Bronchial epithelial cell (primary cell): ENCODE results near the gene RPS15. TPM values are rescaled to one million over a fixed set of nuclear protein-coding genes. Genes with fewer than 3 reads are reported as not detected.

Experiments
- DNase-seq: peaks from one replicate; pipeline ENCODE4 v3.0.0-alpha.2; 2010; ENCODE audit warnings: low read depth
- FAIRE-seq: peaks from 2 replicates; lab custom pipeline; 2011; peaks lifted over from hg19 to GRCh38; lab: Jason Lieb, UNC
- H3K27me3 ChIP-seq: 2 replicates; pipeline ENCODE4 v1.5.1; 2011; ENCODE audit warnings: low read length; ENCODE audit not compliant: control insufficient read depth, insufficient read depth
- H3K36me3 ChIP-seq: 2 replicates; pipeline ENCODE4 v1.5.1; 2011; ENCODE audit warnings: low read length; ENCODE audit not compliant: control insufficient read depth, insufficient read depth
- H3K4me3 ChIP-seq: 2 replicates; pipeline ENCODE4 v1.5.1; 2011; ENCODE audit warnings: mild to moderate bottlenecking, low read depth, low read length, control low read depth
- total RNA-seq: library from RNA; depleted of rRNA; stranded (reverse); fragments of >200 nt; gene quantifications from 2 replicates; pipeline ENCODE4 v1.2.1, GENCODE V29; 2014
- TF ChIP-seq, protein P1 (sequence below): IDR thresholded peaks from 2 replicates; pipeline ENCODE4 v1.5.1; 2011; ENCODE audit warnings: mild to moderate bottlenecking, moderate library complexity, low read length, control low read depth, inconsistent platforms; ENCODE audit not compliant: insufficient read depth, severe bottlenecking

RPS15 gene
- total RNA-seq, 1 donor from 2014 or later = 966 TPM

- DNase-seq (no peak), FAIRE-seq (no peak)
- peaks cover 7% of the 10 kb centered on the region for H3K36me3 ChIP-seq
- no peak overlapping the region for H3K4me3 ChIP-seq
- TF ChIP-seq, protein P1, sequence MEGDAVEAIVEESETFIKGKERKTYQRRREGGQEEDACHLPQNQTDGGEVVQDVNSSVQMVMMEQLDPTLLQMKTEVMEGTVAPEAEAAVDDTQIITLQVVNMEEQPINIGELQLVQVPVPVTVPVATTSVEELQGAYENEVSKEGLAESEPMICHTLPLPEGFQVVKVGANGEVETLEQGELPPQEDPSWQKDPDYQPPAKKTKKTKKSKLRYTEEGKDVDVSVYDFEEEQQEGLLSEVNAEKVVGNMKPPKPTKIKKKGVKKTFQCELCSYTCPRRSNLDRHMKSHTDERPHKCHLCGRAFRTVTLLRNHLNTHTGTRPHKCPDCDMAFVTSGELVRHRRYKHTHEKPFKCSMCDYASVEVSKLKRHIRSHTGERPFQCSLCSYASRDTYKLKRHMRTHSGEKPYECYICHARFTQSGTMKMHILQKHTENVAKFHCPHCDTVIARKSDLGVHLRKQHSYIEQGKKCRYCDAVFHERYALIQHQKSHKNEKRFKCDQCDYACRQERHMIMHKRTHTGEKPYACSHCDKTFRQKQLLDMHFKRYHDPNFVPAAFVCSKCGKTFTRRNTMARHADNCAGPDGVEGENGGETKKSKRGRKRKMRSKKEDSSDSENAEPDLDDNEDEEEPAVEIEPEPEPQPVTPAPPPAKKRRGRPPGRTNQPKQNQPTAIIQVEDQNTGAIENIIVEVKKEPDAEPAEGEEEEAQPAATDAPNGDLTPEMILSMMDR = no peak
- H3K27me3 ChIP-seq = no peaks in the 10 kb centered on the region
Observed at GRCh38 chr19:1396768-1397679, 41.2 kb upstream of the RPS15 start.

DNA sequence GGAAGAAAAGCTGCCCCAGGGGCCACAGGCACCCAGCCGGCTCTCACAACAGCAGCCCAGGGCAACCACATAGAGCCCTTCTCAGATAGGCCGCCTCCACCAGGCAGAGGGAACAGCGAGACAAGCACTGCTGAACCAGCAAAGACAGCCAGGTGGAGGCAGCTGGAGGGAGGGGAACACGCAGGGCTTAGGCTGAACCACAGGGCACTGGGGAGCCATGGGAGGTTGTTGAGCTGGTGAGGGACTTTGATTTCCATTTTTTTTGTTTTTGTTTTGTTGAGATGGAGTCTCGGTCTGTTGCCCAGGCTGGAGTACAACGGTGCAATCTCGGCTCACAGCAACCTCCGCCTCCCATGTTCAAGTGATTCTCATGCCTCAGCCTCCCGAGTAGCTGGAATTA is 40.4 kb upstream of the RPS15 start:
- no peak for DNase-seq
- Histone ChIP-seq H3K36me3 (peaks cover 7% of the 10 kb centered on the region), H3K4me3 (no peak overlapping the region), H3K27me3 (no peaks in the 10 kb centered on the region)
- TF ChIP-seq, protein P1 = no peak
- FAIRE-seq = no peak

DNA sequence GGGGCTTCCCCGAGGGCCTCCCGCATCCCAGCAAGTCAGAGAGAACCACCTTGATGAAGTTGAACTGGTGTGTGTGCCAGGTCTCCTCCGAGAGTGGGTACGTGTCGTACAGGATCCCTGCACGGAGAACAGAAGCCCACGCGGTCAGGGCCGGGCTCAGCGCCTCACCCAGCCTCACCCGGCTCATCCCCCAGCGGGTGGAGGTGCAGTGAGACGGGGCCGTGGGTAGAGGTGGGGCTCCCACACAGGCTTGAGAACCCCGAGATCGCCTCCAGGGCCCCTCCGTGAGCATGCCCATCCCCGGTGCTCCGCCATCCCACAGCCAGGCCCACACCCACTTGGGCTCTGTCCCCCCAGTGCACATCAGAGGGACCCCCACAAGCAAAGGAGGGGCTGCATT is 39.1 kb upstream of the RPS15 start:
- FAIRE-seq (peak; percentile 7), DNase-seq (no peak)
- TF ChIP-seq, protein P1 = no peak
- Histone ChIP-seq H3K27me3 (no peaks in the 10 kb centered on the region), H3K4me3 (no peak overlapping the region), H3K36me3 (peaks cover 4% of the 10 kb centered on the region)

- Histone ChIP-seq H3K27me3 (no peaks in the 10 kb centered on the region), H3K4me3 (no peak overlapping the region), H3K36me3 (peaks cover 3% of the 10 kb centered on the region)
- TF ChIP-seq, protein P1 = no peak
- DNase-seq (no peak), FAIRE-seq (no peak)
Observed at GRCh38 chr19:1399745-1400144, 38.5 kb upstream of the RPS15 start.

GRCh38 chr19:1400281-1401137 is 37.7 kb upstream of the RPS15 start:
- peak overlapping the region; percentile 49 for H3K4me3 ChIP-seq
- TF ChIP-seq, protein P1 = no peak
- DNase-seq (no peak), FAIRE-seq (no peak)
- no peaks in the 10 kb centered on the region for H3K27me3 ChIP-seq
- H3K36me3 ChIP-seq = peaks cover 3% of the 10 kb centered on the region
